GM18526 (cell line): Measurements from ENCODE around the gene HOXA2.

Experiments used
- POLR2A ChIP-seq: IDR thresholded peaks from 3 replicates; pipeline ENCODE4 v1.6.1; 2011; ENCODE audit not compliant: insufficient read length; ENCODE audit errors: extremely low read depth

Gene HOXA2

GRCh38 chr7:27093184-27093895 lies 9.1 kb downstream of the HOXA2 start:
- TF ChIP-seq POLR2A, result no peak

GRCh38 chr7:27092819-27093110 lies 9.7 kb downstream of the HOXA2 start:
- no peak for TF ChIP-seq POLR2A

GRCh38 chr7:27091941-27092818 lies 10.3 kb downstream of the HOXA2 start:
- no peak for TF ChIP-seq POLR2A

- no peak for TF ChIP-seq POLR2A
Observed at GRCh38 chr7:27091105-27091504, 11.4 kb downstream of the HOXA2 start.

GRCh38 chr7:27088002-27088922 lies 14.2 kb downstream of the HOXA2 start:
- no peak for TF ChIP-seq POLR2A

GRCh38 chr7:27083646-27084045 lies 18.8 kb downstream of the HOXA2 start:
- no peak for TF ChIP-seq POLR2A

GRCh38 chr7:27082171-27082570 lies 20.3 kb downstream of the HOXA2 start:
- no peak for TF ChIP-seq POLR2A

- TF ChIP-seq POLR2A, result no peak
Observed at GRCh38 chr7:27080844-27081436, 21.5 kb downstream of the HOXA2 start.

- TF ChIP-seq POLR2A, result no peak
Observed at GRCh38 chr7:27079234-27079975, 23.1 kb downstream of the HOXA2 start.

GRCh38 chr7:27078616-27079233 lies 23.8 kb downstream of the HOXA2 start:
- TF ChIP-seq POLR2A, result no peak

GRCh38 chr7:27073076-27073475 lies 29.4 kb downstream of the HOXA2 start:
- no peak for TF ChIP-seq POLR2A

- no peak for TF ChIP-seq POLR2A
Observed at GRCh38 chr7:27071622-27072390, 30.7 kb downstream of the HOXA2 start.

GRCh38 chr7:27068259-27068658 lies 34.2 kb downstream of the HOXA2 start:
- TF ChIP-seq POLR2A, result no peak
